Coronary artery (tissue), 2 donors: Measurements from ENCODE around the gene GABBR1.

Experiments
- DNase-seq: peaks from one replicate; pipeline ENCODE4 v3.0.0-alpha.2; 2017; ENCODE audit warnings: low spot score
- H3K27ac ChIP-seq, 2 donors: fragments of 200-600 bp; sonication (generic); one replicate each; pipeline ENCODE4 v1.5.1; 2016 to 2019
- H3K4me3 ChIP-seq: fragments of 200-600 bp; sonication (generic); 2 replicates; pipeline ENCODE4 v1.5.1; 2016; ENCODE audit warnings: mild to moderate bottlenecking, moderate library complexity
- TF ChIP-seq, protein P1 (sequence below): fragments of 200-600 bp; sonication (generic); IDR thresholded peaks from one replicate; pipeline ENCODE4 v1.5.1; 2019; ENCODE audit warnings: antibody characterized with exemption

Gene GABBR1

DNA sequence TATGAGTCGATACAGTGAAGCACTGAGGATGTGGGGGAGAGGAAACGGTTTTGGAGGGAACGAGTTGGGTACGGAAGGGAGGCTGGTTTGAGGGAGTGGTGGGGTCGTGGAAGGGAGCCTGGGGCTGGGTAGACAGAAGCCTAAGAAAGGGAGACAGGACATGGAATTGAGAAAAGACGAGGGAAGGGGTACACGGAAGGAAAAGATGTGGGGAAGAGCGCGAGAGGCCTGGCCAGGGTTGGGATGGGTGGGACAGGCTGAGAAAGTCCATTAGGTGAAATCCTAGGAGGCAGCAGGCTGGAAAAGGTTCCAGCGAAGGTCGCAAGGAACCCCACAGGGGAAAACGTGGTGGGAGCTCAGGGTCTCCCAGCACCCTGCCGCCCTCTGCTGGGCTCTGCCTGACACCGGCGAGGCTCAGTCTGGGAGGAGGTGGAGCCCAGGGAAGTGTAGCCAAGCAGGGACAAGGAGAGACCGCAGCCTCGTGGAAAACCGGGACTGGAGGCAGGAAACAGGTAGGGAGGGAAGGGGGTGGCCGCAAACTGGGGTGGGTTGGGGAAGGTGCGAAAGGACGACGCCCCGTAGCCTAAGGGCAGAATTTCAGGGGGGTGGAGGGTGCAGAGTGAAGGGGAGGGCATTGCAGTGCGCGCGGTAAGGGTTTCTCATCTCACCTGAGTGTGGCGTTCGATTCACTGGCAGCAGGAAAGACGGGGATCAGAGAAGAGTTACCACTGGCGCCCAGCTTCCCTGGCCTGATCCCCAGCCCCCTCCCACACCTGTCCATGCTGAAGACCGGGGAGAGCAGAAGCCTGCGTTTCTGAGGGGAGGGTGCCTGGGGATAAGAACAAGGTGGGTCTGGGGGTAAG lies 4.3 kb downstream of the GABBR1 start:
- TF ChIP-seq, protein P1, sequence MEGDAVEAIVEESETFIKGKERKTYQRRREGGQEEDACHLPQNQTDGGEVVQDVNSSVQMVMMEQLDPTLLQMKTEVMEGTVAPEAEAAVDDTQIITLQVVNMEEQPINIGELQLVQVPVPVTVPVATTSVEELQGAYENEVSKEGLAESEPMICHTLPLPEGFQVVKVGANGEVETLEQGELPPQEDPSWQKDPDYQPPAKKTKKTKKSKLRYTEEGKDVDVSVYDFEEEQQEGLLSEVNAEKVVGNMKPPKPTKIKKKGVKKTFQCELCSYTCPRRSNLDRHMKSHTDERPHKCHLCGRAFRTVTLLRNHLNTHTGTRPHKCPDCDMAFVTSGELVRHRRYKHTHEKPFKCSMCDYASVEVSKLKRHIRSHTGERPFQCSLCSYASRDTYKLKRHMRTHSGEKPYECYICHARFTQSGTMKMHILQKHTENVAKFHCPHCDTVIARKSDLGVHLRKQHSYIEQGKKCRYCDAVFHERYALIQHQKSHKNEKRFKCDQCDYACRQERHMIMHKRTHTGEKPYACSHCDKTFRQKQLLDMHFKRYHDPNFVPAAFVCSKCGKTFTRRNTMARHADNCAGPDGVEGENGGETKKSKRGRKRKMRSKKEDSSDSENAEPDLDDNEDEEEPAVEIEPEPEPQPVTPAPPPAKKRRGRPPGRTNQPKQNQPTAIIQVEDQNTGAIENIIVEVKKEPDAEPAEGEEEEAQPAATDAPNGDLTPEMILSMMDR: peak; percentile 46
- no peak for DNase-seq
- peak overlapping the region; percentile 66 for H3K27ac ChIP-seq
- peak overlapping the region; percentile 75 for H3K4me3 ChIP-seq

DNA sequence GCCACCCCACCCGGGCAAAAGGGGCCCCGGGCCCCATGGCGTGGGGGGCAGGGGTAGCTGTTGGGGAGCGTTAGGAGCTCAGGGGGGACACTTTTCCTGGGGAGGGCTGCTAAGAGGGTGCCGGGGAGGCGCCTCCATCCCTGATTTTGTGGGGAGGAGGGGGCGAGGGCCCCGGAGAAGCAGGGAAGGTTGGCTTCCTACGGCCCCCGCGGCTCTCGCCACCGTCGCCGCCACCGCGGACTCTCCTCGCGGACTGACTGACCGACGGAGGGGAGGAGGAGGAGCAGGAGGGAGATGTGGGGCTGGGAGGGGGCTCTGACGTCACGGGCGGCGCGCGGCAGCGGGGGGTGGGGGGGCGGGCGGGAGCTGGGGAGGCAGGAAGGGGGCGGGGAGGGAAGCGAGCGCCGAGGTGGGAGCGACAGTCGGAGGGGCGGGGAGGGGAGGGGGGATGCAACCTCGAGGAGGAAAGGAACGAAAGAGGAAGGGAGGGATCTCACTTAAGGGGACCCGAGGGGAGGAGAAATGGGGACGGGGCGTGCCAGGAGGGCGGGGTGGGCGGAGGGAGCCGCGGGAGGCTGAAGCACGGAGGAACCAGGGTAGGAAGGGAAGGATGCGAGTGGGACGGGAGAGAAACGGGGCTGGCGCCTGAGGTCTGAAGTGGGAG lies 5.1 kb downstream of the GABBR1 start:
- TF ChIP-seq, protein P1: no peak
- peak; percentile 84 for DNase-seq
- Histone ChIP-seq H3K4me3 (peak overlapping the region; percentile 75), H3K27ac (peak overlapping the region; percentile 66)

DNA sequence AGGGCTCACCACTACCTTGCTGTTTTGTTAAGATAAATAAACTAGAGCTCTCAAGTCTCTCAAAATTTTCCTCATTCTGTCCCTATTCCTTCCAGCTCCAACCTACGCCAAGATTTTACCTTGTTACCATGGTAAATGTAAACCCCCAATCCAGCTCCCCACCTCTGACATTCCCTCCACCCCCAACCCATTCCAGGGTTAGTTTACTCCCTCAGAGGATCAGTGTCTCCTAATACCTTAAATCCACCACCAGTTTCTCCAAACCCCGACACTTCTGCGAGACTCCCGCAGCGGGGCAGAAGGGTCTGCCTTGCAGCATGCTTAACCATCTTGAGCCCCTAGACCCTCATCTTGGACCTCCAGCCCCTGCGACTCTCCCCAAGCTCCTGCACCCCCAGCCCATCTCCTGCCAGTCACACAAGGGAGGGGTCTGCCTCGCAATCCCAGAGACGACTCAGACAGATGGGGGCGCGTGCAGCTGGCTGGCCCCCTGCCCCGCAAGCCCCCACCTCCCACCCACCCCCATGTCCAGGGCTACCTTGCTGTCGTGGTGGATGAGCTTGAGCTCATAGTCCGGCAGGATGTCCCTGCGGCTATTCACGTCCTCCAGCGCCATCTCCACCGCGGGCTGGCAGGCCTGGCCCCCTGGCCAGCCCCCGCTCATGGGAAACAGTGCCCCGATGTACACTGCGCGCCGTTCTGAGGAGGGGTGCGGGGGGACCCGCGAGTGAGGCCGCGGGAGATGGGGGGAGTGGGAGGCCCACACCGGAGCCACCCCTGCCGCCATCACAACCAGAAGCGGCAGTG lies 5.8 kb downstream of the GABBR1 start:
- TF ChIP-seq, protein P1: no peak
- H3K4me3 ChIP-seq: peak overlapping the region; percentile 75
- H3K27ac ChIP-seq: peak overlapping the region; percentile 66
- no peak for DNase-seq

DNA sequence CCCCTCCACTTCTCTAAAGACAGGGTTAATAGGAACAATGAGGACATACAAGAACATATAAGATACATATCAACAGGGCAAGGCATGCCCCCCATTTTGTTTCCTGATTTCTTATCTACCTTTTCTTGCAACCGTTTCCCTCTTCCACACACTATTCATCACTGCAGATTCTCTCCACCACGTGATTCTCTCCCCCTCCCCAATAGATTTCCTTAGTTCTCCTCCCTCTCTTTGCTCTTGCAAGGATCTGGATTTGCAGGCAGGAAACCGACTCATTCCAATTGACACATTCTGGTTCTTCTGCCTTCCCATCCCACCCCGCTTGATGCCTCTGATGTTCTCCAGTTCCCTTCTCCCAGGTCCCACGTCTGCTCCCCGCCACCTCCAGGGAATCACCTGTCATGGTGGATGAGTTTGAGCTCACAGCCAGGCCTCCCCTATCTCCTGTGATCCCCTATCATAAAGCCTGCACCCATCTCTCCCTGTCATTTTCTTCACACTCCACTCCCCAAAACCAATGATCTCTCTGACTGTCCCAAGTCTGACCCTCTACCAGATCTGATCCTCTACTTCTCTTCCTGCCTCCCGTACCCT lies 7.5 kb downstream of the GABBR1 start:
- DNase-seq: no peak
- Histone ChIP-seq H3K4me3 (no peak overlapping the region), H3K27ac (no peak overlapping the region)
- TF ChIP-seq, protein P1: no peak

DNA sequence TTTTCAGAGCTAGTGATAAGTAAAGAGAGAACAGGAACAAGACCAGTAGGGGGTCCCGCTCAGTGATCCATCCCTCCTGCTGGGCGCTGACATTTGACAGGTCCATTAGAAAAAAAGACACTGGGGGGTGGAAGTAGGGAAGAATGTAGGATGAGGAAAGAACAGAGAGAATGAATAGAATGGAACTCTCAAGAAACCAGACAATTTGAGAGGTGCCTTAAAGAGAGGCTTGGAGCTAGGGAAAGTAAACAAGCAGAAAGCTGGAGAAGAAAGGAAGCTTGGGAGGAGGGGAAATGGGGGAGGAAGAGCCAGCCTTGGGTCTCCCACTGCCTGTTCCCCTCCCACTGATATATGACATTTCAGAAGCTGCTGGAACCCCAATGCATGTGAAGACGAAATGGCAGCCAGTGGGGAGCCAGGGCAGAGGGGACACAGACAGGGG lies 8.4 kb downstream of the GABBR1 start:
- Histone ChIP-seq H3K4me3 (no peak overlapping the region), H3K27ac (no peak overlapping the region)
- TF ChIP-seq, protein P1: no peak
- no peak for DNase-seq

DNA sequence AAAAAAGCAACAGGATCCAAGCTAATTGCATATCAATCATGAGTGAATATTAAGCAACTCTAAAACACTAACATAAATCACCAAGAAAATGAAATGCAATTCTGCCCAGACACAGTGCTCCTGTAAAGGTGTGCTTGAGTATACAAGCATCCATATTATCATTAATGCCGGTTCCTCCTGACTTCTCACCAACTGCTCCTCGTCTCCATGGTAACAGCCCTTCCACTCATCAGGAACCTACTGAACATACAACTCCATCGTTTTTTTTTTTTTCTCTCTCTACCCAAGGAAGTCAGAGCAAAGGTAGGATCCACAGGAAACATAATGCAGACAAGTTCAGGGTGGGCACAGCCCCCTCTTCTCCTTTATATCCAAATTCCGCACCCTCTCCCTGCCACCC lies 12.4 kb downstream of the GABBR1 start:
- no peak overlapping the region for H3K27ac ChIP-seq
- DNase-seq: no peak
- TF ChIP-seq, protein P1: no peak
- H3K4me3 ChIP-seq: no peak overlapping the region
